Mesothelial cell of epicardium (in vitro differentiated cells): ENCODE results near the gene DYSF. TPM values are rescaled to one million over a fixed set of nuclear protein-coding genes. Genes with fewer than 3 reads are reported as not detected.

Experiments
- DNase-seq, 2 experiments: peaks; one replicate each; pipeline ENCODE4 v3.0.0; 2021; ENCODE audit warnings: low spot score in 2 of 2; ENCODE audit not compliant: unreplicated experiment in 2 of 2
- H3K27ac Mint-ChIP-seq: 2 replicates; pipeline ENCODE4 v1.8.0; 2021; ENCODE audit warnings: mixed read lengths
- H3K27me3 Mint-ChIP-seq: 2 replicates; pipeline ENCODE4 v1.8.0; 2021; ENCODE audit warnings: low read depth, mixed read lengths
- H3K36me3 Mint-ChIP-seq: 2 replicates; pipeline ENCODE4 v1.8.0; 2021; ENCODE audit warnings: mixed read lengths
- H3K4me1 Mint-ChIP-seq: 2 replicates; pipeline ENCODE4 v1.8.0; 2021; ENCODE audit warnings: mixed read lengths
- H3K4me3 Mint-ChIP-seq: 2 replicates; pipeline ENCODE4 v1.8.0; 2021; ENCODE audit warnings: mild to moderate bottlenecking, moderate library complexity, mixed read lengths
- H3K9me3 Mint-ChIP-seq: 2 replicates; pipeline ENCODE4 v1.8.0; 2021; ENCODE audit warnings: mixed read lengths
- CTCF ChIP-seq: fragments of 200-600 bp; sonication (generic); IDR thresholded peaks from one replicate; pipeline ENCODE4 v1.5.0; 2021; ENCODE audit warnings: antibody characterized with exemption; ENCODE audit not compliant: unreplicated experiment
- total RNA-seq: library from RNA; stranded (reverse); gene quantifications from 3 replicates; pipeline ENCODE4 v1.2.1, GENCODE V29; 2021

DYSF gene
- total RNA-seq, 1 donor from 2014 or later = 0.96 TPM

GRCh38 chr2:71455011-71455740 lies 1.8 kb downstream of the DYSF start:
- H3K4me3 Mint-ChIP-seq = no peak overlapping the region

GRCh38 chr2:71455741-71456569 lies 2.6 kb downstream of the DYSF start:
- Mint-ChIP-seq H3K27me3 (peaks cover 52% of the 10 kb centered on the region), H3K9me3 (no peaks in the 10 kb centered on the region), H3K27ac (no peak overlapping the region), H3K36me3 (no peaks in the 10 kb centered on the region), H3K4me3 (no peak overlapping the region), H3K4me1 (peaks cover 26% of the 10 kb centered on the region)
- TF ChIP-seq CTCF = no peak
- DNase-seq = peak in 1 of 2 experiments; percentile 33

More at GRCh38 chr2:71455011-71455740, 1.8 kb downstream of the DYSF start:
- Mint-ChIP-seq H3K9me3 (no peaks in the 10 kb centered on the region), H3K27me3 (peaks cover 52% of the 10 kb centered on the region), H3K4me1 (peaks cover 23% of the 10 kb centered on the region), H3K36me3 (no peaks in the 10 kb centered on the region), H3K27ac (no peak overlapping the region)
- DNase-seq = no peak
- no peak for TF ChIP-seq CTCF

GRCh38 chr2:71456617-71457016 lies 3.3 kb downstream of the DYSF start:
- Mint-ChIP-seq H3K9me3 (no peaks in the 10 kb centered on the region), H3K4me3 (no peak overlapping the region), H3K27ac (no peak overlapping the region), H3K36me3 (no peaks in the 10 kb centered on the region), H3K4me1 (peaks cover 26% of the 10 kb centered on the region), H3K27me3 (peaks cover 52% of the 10 kb centered on the region)
- no peak for TF ChIP-seq CTCF
- no peak for DNase-seq

GRCh38 chr2:71457123-71457915 lies 4.0 kb downstream of the DYSF start:
- H3K27ac Mint-ChIP-seq = no peak overlapping the region
- no peaks in the 10 kb centered on the region for H3K36me3 Mint-ChIP-seq
- H3K4me3 Mint-ChIP-seq = no peak overlapping the region
- TF ChIP-seq CTCF = no peak
- no peaks in the 10 kb centered on the region for H3K9me3 Mint-ChIP-seq
- no peak for DNase-seq
- H3K27me3 Mint-ChIP-seq = peaks cover 46% of the 10 kb centered on the region
- peaks cover 26% of the 10 kb centered on the region for H3K4me1 Mint-ChIP-seq

- H3K36me3 Mint-ChIP-seq = no peaks in the 10 kb centered on the region
- peaks cover 26% of the 10 kb centered on the region for H3K4me1 Mint-ChIP-seq
- H3K9me3 Mint-ChIP-seq = no peaks in the 10 kb centered on the region
- H3K27ac Mint-ChIP-seq = no peak overlapping the region
- no peak for TF ChIP-seq CTCF
- H3K4me3 Mint-ChIP-seq = no peak overlapping the region
- DNase-seq = no peak
- H3K27me3 Mint-ChIP-seq = peaks cover 44% of the 10 kb centered on the region
These were observed 4.6 kb downstream of the DYSF start for GRCh38 chr2:71457923-71458322.
